ENCODE data around the gene PRSS50.
A peak's percentile ranks its signal among the peaks of the same experiment; 100 is the strongest.

PRSS50 gene

GRCh38 chr3:46664971-46665762, 52.5 kb downstream of the PRSS50 start:
- no peak for DNase-seq (ENCODE audit: extremely low spot score)
- ChIA-PET POLR2A (no interaction called here), CTCF (no interaction called here)
- TF ChIP-seq CTCF (IDR thresholded peaks at IDR 0.05; ENCODE audit: control extremely low read depth, extremely low read depth, low read depth, missing control alignments), result no peak

GRCh38 chr3:46664188-46664970, 53.3 kb downstream of the PRSS50 start:
- POLR2A ChIA-PET, result no interaction called here
- no peak for TF ChIP-seq CTCF (IDR thresholded peaks at IDR 0.05; ENCODE audit: control extremely low read depth, extremely low read depth, low read depth, missing control alignments)

GRCh38 chr3:46663591-46664135, 54.0 kb downstream of the PRSS50 start:
- ChIA-PET POLR2A (no interaction called here), CTCF (interaction anchor here (1.1 kb wide), 1 partner anchor 19 kb away, joined by 3 read pairs; no protein-coding TSS in a partner anchor)
- TF ChIP-seq CTCF (IDR thresholded peaks at IDR 0.05; ENCODE audit: control extremely low read depth, extremely low read depth, low read depth, missing control alignments), result no peak
- peak; percentile 9 for DNase-seq (ENCODE audit: extremely low spot score)

More at GRCh38 chr3:46664188-46664970, 53.3 kb downstream of the PRSS50 start:
- CTCF ChIA-PET, result interaction anchor here (1.1 kb wide), 1 partner anchor 20 kb away, joined by 3 read pairs; no protein-coding TSS in a partner anchor
- no peak for DNase-seq (ENCODE audit: extremely low spot score)

- POLR2A ChIA-PET, result no interaction called here
- CTCF ChIA-PET, result interaction anchor here (1.0 to 1.1 kb wide), 2 partner anchors 11 to 18 kb away, joined by 3 read pairs; no protein-coding TSS in a partner anchor
- no peak for TF ChIP-seq CTCF (IDR thresholded peaks at IDR 0.05; ENCODE audit: control extremely low read depth, extremely low read depth, low read depth, missing control alignments)
- DNase-seq (ENCODE audit: extremely low spot score), result no peak
These were observed 54.7 kb downstream of the PRSS50 start for GRCh38 chr3:46662771-46663551.

Measured in GM10248 (cell line).